GM18909 (cell line): ENCODE measurements around the gene PCDH9.

ENCODE experiments used
- ATAC-seq: cut with Tn5 transposase; IDR thresholded peaks from one replicate; pipeline ENCODE4 v1.9.1; 2021; ENCODE audit warnings: mild to moderate bottlenecking; ENCODE audit not compliant: unreplicated experiment, poor library complexity

Gene PCDH9

GRCh38 chr13:67167420-67167819 lies 62.7 kb downstream of the PCDH9 start:
- ATAC-seq: no peak

GRCh38 chr13:67161176-67161575 lies 69.0 kb downstream of the PCDH9 start:
- ATAC-seq: no peak

- ATAC-seq: no peak
Observed at GRCh38 chr13:67158903-67159302, 71.2 kb downstream of the PCDH9 start.

GRCh38 chr13:67156723-67157060 lies 73.4 kb downstream of the PCDH9 start:
- no peak for ATAC-seq

DNA sequence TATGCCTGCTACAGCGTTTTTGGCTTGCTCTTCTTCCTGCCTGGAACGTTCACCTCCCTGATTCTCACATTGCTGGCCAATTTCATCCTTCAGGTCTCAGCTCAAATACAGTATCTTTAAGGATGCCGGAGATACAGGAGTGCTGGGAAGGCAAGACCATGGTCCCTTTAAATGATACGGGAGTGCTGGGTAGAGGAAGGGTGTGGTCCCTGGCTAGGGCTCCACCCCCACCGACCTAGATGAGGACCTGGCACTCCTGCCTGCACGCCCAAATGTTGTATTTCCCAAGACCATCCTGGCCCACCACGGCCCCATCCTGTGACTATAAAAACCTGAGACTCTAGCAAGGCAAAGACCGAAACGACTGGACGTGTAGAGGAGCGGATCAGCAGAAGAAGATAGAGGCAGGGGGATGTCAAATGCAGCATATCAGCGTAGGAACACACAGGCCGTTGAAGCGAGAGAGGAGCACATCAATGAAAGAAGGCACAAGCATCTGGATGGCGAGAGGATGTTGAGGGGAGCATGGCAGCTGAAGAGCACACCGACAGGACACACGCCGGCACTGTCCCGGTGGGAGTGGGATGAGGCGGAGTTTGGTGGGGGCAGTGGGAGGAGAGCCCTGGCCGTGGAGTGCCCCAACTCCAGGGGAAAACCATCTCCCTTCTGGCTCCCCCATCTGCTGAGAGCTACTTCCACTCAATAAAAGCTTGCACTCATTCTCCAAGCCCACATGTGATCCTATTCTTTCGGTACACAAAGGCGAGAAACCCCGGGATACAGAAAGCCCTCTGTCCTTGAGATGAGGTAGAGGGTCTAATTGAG lies 74.0 kb downstream of the PCDH9 start:
- ATAC-seq: no peak

- ATAC-seq: no peak
Observed at GRCh38 chr13:67152085-67152484, 78.1 kb downstream of the PCDH9 start.

GRCh38 chr13:67151652-67152051 lies 78.5 kb downstream of the PCDH9 start:
- no peak for ATAC-seq

DNA sequence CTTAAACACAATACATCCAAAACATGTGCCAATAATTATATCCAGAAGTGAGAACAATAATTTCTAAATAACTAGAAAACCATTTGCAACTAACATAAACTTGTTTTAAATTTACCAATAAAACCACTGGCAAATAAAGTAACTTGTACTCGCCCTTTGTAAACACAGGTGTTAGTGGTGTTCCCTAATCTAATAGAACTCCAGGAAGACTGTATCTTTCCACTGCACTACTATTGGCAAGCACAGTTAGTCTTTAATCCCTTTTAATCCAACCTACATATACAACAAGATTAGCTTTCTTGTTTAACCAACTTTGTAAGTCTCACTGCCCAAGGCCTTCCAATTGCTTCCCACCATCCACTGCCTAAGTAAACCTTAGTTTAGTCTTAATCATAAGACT lies 79.5 kb downstream of the PCDH9 start:
- ATAC-seq: no peak

DNA sequence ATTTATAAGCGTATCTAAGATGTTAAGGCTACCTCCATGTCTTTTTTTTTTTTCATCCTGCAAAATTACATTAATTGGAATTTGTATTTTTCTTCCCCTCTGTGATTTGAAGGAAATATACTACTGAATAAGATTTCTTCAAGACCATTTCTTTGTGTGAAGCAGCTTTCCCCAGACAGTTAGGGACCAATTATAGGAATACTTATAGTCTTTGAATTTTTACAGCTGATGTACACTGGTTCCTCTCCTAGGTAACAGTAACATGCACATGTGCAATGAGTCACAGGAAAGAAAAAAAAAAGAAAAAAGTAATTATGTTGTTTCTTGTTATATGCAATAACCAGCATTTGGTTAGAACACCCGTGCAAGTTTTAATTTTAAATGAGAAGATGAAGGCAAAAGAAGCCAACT lies 82.0 kb downstream of the PCDH9 start:
- ATAC-seq: no peak

DNA sequence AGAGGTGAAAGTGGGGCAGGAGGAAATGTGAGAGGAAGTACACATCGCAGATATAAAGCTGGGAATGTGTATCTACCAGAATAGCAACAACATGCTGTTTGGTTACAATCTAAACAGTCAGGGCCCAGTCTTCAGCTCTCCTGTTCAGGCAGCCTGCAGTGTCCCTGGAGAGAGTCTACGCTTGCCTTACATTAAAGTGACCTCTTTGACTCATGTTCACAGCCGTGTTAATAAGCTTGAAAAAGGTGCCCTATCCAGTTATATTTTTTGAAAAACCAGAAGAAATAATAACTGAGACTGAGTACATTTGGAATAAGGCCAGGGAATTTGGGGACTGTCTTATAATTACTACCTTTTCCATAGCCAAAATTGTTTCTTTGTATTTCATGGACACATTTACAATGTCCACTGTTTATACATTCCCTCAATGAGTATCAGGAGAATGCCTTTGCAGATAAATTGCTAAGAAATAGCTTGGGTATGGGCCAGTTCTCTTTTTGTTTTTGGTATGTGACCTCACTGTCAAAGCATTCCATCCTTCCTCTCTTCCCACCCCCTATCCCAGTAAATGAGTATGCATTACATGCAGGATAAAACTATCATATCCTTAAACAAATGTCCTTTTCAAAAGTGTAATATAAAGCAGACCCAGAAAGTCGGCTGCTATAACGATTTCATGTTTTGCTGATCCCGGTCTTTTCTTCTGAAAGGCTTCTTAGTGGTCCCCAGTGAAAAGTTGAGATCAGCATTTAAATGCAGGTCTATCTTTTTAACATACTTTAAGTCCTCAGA lies 82.6 kb downstream of the PCDH9 start:
- ATAC-seq: no peak

GRCh38 chr13:67146523-67147130 lies 83.5 kb downstream of the PCDH9 start:
- no peak for ATAC-seq

DNA sequence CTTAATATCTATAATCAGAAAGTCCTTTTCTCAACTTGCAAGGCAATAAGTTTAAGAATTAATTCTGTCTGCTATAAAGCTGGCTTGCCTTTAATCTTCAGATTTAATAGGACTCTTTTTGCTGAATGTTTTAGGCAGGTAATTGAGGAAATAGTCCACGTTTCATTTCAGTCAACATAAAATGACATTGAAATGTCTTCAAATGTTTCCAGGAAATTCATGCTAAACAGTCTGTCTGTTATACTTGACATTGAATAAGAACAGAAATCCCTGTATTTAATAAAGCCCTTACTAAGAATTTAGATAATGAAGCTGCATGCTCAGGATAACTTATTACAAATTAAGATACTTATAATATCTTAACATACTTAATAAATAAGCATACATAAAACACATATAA lies 84.2 kb downstream of the PCDH9 start:
- ATAC-seq: no peak

- no peak for ATAC-seq
Observed at GRCh38 chr13:67143544-67144115, 86.5 kb downstream of the PCDH9 start.

- ATAC-seq: no peak
Observed at GRCh38 chr13:67140006-67140405, 90.1 kb downstream of the PCDH9 start.

DNA sequence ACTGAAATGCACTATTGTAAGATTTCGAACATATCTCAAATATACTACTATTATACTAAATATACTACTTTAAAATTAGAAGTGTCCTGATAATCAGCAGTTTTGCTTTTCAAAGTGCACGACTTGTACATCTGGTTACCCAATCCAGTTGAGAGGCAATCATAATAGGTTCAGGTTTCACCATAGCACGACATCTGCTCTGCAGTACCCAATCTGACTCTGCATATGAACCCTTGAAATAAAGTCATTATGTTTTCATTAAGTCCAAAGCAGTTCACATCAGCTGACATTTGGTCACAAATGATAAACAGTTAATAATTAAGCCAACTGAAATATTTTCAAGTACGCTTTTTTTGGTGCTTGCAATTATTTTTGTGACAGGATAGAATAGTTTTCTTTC lies 90.6 kb downstream of the PCDH9 start:
- no peak for ATAC-seq

DNA sequence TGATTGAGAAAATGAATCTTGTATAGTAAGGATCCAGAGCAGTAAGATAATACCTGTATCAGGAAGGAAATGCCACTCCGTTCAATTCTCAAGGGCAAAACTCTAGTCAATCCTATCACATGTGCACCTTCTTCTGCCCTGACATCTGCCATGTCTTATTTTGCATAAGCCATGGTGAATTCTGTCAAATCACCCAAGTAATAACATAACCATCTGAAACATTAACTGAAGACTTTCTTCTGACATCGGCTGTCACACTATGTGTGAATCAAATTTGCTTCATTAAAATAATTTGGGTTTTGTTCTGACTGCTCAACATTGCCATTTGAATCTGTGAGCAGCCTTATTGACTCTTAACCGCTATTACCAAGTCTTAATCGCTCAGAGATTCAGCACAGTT lies 91.2 kb downstream of the PCDH9 start:
- ATAC-seq: no peak

GRCh38 chr13:67137044-67137735 lies 92.9 kb downstream of the PCDH9 start:
- ATAC-seq: no peak

- ATAC-seq: no peak
Observed at GRCh38 chr13:67136157-67136556, 94.0 kb downstream of the PCDH9 start.

GRCh38 chr13:67135356-67135755 lies 94.8 kb downstream of the PCDH9 start:
- ATAC-seq: no peak

- peak; percentile 66 for ATAC-seq
Observed at GRCh38 chr13:67134417-67135129, 95.6 kb downstream of the PCDH9 start.
